Cardiac fibroblast (primary cell): ENCODE measurements around the gene HGF.
A peak's percentile ranks its signal among the peaks of the same experiment; 100 is the strongest.

ENCODE experiments used
- DNase-seq, 2 donors: peaks; one replicate each; pipeline versions ENCODE4 v3.0.0 to v3.0.0-alpha.2; 2010; ENCODE audit warnings: low read depth in 2 of 2
- H3K4me3 ChIP-seq, 2 donors: replicated peaks in 1 of 2; 1 replicate in 1 of 2; 2 replicates in 1 of 2; pipeline ENCODE4 v1.5.1; 2011; ENCODE audit warnings: low read depth in 2 of 2, low read length in 2 of 2, mild to moderate bottlenecking in 2 of 2, moderate library complexity in 1 of 2
- CTCF ChIP-seq: IDR thresholded peaks from one replicate; pipeline ENCODE4 v1.5.1; 2011; ENCODE audit warnings: low read depth, mild to moderate bottlenecking, low read length, inconsistent platforms

HGF gene

GRCh38 chr7:81664304-81664703 is 105.5 kb downstream of the HGF start:
- DNase-seq, result no peak
- TF ChIP-seq CTCF, result no peak
- H3K4me3 ChIP-seq, result no peak overlapping the region

- peak in 1 of 2 donors; percentile 29 for DNase-seq
- TF ChIP-seq CTCF, result no peak
- H3K4me3 ChIP-seq, result no peak overlapping the region
These were observed 107.3 kb downstream of the HGF start for GRCh38 chr7:81662531-81662930.

- DNase-seq, result no peak
- TF ChIP-seq CTCF, result no peak
- H3K4me3 ChIP-seq, result no peak overlapping the region
These were observed 110.0 kb downstream of the HGF start for GRCh38 chr7:81659697-81660395.

GRCh38 chr7:81657551-81657950 is 112.3 kb downstream of the HGF start:
- no peak for TF ChIP-seq CTCF
- DNase-seq, result peak in 1 of 2 donors; percentile 62

GRCh38 chr7:81655271-81655670 is 114.6 kb downstream of the HGF start:
- DNase-seq, result no peak
- TF ChIP-seq CTCF, result no peak

More at GRCh38 chr7:81657551-81657950, 112.3 kb downstream of the HGF start:
- H3K4me3 ChIP-seq, result no peak overlapping the region

GRCh38 chr7:81652225-81652624 is 117.6 kb downstream of the HGF start:
- no peak for TF ChIP-seq CTCF
- H3K4me3 ChIP-seq, result no peak overlapping the region
- no peak for DNase-seq

More at GRCh38 chr7:81655271-81655670, 114.6 kb downstream of the HGF start:
- H3K4me3 ChIP-seq, result no peak overlapping the region
